Measurements from ENCODE around the gene IPMK.

DNA sequence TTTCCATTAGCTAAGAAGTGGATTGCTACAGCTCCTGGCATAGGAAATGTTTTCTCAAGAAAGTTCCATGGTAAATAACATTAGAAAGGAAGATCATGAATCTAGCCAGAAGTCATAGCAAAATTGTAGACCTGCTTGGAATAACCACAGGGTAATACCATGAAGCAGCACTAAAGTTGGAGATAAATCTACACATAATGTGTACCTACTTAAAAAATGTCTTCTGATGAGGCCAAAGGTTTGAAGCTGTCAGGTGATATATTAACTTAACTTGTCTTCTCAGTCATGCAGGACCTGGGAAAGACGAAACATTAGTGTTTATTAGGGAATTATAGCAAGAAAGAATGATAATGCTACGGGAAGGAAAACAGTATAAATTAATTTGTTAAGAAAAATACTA, 7.6 kb upstream of the IPMK start:
- TF ChIP-seq POLR2A (IDR thresholded peaks at IDR 0.05; ENCODE audit: low read length) (no peak), GATA1 (IDR thresholded peaks at IDR 0.05; ENCODE audit: low read depth, low read length) (no peak)
